Activated CD4-positive, CD25-positive, alpha-beta regulatory T cell (primary cell): Measurements from ENCODE around the gene IL34.
"Not testable (repeated sequence)": the region's sequence is repeated elsewhere in the genome, so short reads cannot be mapped to it uniquely, and the experiment has no call there.

Source experiments
- DNase-seq, 4 experiments: peaks; one replicate each; lab custom pipeline; 2025; lab: John Stamatoyannopoulos, UW

Gene IL34

GRCh38 chr16:70658921-70659320 lies 12.6 kb downstream of the IL34 start:
- no peak for DNase-seq

GRCh38 chr16:70659546-70659945 lies 13.2 kb downstream of the IL34 start:
- no peak for DNase-seq

GRCh38 chr16:70659953-70660671 lies 13.8 kb downstream of the IL34 start:
- no peak for DNase-seq

GRCh38 chr16:70660672-70661350 lies 14.5 kb downstream of the IL34 start:
- no peak for DNase-seq

- DNase-seq, result no peak
Measured at GRCh38 chr16:70661534-70661917, 15.2 kb downstream of the IL34 start.

GRCh38 chr16:70661918-70662641 lies 15.7 kb downstream of the IL34 start:
- no peak for DNase-seq

GRCh38 chr16:70662991-70663523 lies 16.7 kb downstream of the IL34 start:
- no peak for DNase-seq

GRCh38 chr16:70663524-70664324 lies 17.4 kb downstream of the IL34 start:
- no peak for DNase-seq

- DNase-seq, result no peak
Measured at GRCh38 chr16:70664325-70665112, 18.2 kb downstream of the IL34 start.

GRCh38 chr16:70665113-70665694 lies 18.8 kb downstream of the IL34 start:
- no peak for DNase-seq

GRCh38 chr16:70665806-70666735 lies 19.7 kb downstream of the IL34 start:
- no peak for DNase-seq

- DNase-seq, result no peak
Measured at GRCh38 chr16:70670175-70670574, 23.8 kb downstream of the IL34 start.

GRCh38 chr16:70670938-70671337 lies 24.6 kb downstream of the IL34 start:
- not testable (repeated sequence) for DNase-seq

- no peak for DNase-seq
Measured at GRCh38 chr16:70674221-70675014, 28.1 kb downstream of the IL34 start.

GRCh38 chr16:70675851-70676513 lies 29.6 kb downstream of the IL34 start:
- no peak for DNase-seq

- DNase-seq, result no peak
Measured at GRCh38 chr16:70676675-70677498, 30.5 kb downstream of the IL34 start.

- DNase-seq, result no peak
Measured at GRCh38 chr16:70677499-70678120, 31.3 kb downstream of the IL34 start.
